AG04449 (cell line): ENCODE data around the gene B3GAT3.

ENCODE experiments used
- CTCF ChIA-PET: fragments of 350-600 bp; formaldehyde crosslinking; extraction: SDS; loops from one replicate; lab custom pipeline; 2021; ENCODE audit warnings: antibody characterized with exemption; lab: Yijun Ruan, JAX
- POLR2A ChIA-PET: fragments of 400-600, 350-600 bp; formaldehyde crosslinking; extraction: SDS; loops from one replicate; lab custom pipeline; 2020; ENCODE audit warnings: antibody characterized with exemption, inconsistent platforms; lab: Yijun Ruan, JAX
- DNase-seq: peaks from one replicate; pipeline ENCODE4 v3.0.0-alpha.2; 2010; ENCODE audit warnings: low read depth, low spot score
- H3K4me3 ChIP-seq: 2 replicates; pipeline ENCODE4 v1.5.1; 2011; ENCODE audit warnings: low read depth, mild to moderate bottlenecking, control low read depth, low read length
- CTCF ChIP-seq: IDR thresholded peaks from one replicate; pipeline ENCODE4 v1.5.1; 2011; ENCODE audit warnings: mild to moderate bottlenecking, moderate library complexity, low read length, control low read depth, inconsistent platforms; ENCODE audit not compliant: insufficient read depth; ENCODE audit errors: missing control alignments

Gene B3GAT3

GRCh38 chr11:62608776-62609175, 13.0 kb downstream of the B3GAT3 start:
- no peak for TF ChIP-seq CTCF
- POLR2A ChIA-PET: no interaction called here
- CTCF ChIA-PET: interaction anchor here (2.0 to 12.0 kb wide), 3 partner anchors 13 to 184 kb away, joined by 5 to 95 read pairs (median 49); partner anchors contain the start of genes B3GAT3 and TUT1
- no peak for DNase-seq
- no peak overlapping the region for H3K4me3 ChIP-seq

GRCh38 chr11:62607714-62608113, 14.1 kb downstream of the B3GAT3 start:
- no peak for DNase-seq
- POLR2A ChIA-PET: interaction anchor here (0.9 kb wide), 1 partner anchor 16 kb away, joined by 4 read pairs; the partner anchor contains the start of gene TUT1
- no peak overlapping the region for H3K4me3 ChIP-seq
- CTCF ChIA-PET: interaction anchor here (1.4 to 12.0 kb wide), 4 partner anchors 8 to 183 kb away, joined by 4 to 95 read pairs (median 27); partner anchors contain the start of genes B3GAT3 and TUT1
- TF ChIP-seq CTCF: no peak

GRCh38 chr11:62605902-62606301, 15.9 kb downstream of the B3GAT3 start:
- no peak for TF ChIP-seq CTCF
- CTCF ChIA-PET: interaction anchor here (12.0 kb wide), 1 partner anchor 12 kb away, joined by 95 read pairs; the partner anchor contains the start of gene TUT1
- POLR2A ChIA-PET: interaction anchor here (2.6 kb wide), 1 partner anchor 14 kb away, joined by 11 read pairs; the partner anchor contains the start of gene TUT1
- H3K4me3 ChIP-seq: no peak overlapping the region
- no peak for DNase-seq

GRCh38 chr11:62605467-62605866, 16.3 kb downstream of the B3GAT3 start:
- no peak overlapping the region for H3K4me3 ChIP-seq
- CTCF ChIA-PET: interaction anchor here (12.0 kb wide), 1 partner anchor 11 kb away, joined by 95 read pairs; the partner anchor contains the start of gene TUT1
- POLR2A ChIA-PET: interaction anchor here (2.6 kb wide), 1 partner anchor 14 kb away, joined by 11 read pairs; the partner anchor contains the start of gene TUT1
- no peak for TF ChIP-seq CTCF
- DNase-seq: no peak

DNA sequence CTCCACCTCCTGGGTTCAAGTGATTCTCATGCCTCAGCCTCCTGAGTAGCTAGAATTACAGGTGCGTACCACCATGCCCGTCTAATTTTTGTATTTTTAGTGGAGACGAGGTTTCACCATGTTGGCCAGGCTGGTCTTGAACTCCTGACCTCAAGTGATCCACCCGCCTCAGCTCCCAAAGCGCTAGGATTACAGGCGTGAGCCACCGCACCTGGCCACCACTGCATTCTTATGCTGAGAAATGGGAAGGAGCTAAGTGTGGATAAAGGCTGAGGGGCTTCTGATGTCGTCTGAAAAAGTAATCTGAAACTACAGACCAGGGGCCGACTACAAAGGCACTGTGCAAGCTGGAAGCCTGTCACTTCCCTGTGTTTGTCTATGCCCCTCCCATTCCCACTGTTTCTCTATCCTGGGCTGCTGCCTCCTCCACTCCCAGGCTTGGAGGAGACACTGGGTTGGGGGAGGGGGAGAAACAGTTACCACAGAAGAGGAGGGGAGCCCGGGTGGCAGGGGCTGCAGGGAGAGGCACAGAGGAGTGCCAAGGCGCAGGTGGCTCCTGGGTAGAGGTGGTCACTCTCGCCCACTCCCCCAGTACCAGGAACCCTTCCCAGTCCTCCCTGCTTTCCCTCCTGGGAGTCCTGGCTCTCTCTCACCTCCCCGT, 17.2 kb downstream of the B3GAT3 start:
- ChIA-PET POLR2A (interaction anchor here (2.6 kb wide), 1 partner anchor 13 kb away, joined by 11 read pairs; the partner anchor contains the start of gene TUT1), CTCF (interaction anchor here (1.3 to 12.0 kb wide), 6 partner anchors 7 to 210 kb away, joined by 3 to 95 read pairs (median 6); partner anchors contain the start of genes B3GAT3, EML3, ROM1 and TUT1)
- DNase-seq: no peak
- TF ChIP-seq CTCF: no peak
- H3K4me3 ChIP-seq: no peak overlapping the region
